ENCODE measurements around the gene ZNF746.
"Not testable (repeated sequence)": the region's sequence is repeated elsewhere in the genome, so short reads cannot be mapped to it uniquely, and the experiment has no call there.

ZNF746 gene

DNA sequence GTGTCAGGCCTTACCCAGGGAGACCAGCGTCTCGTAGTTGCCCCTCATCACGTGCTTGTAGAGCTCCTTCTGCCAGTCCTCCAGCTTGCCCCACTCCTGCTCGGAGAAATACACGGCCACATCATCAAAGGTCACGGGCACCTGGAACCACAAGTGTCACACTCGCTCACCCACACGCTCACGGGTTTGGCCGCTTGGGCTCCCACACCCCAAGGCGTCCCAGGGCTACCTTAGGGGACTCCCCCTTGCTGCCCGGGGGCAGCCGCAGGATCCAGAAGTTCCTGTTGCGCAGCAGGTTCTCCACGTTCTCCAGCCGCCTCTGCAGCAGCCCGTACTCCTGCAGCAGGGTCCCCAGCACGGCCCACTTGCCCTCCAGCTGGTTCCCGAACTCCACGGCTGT, 3.6 kb downstream of the ZNF746 start:
- H3K23ac ChIP-seq (ENCODE audit: low read length in 2 of 2); H2AK5ac ChIP-seq (ENCODE audit: low read length, severe bottlenecking); H4K8ac ChIP-seq (ENCODE audit: low read length); H3K27me3 ChIP-seq (ENCODE audit: control insufficient read depth in 1 of 2, insufficient read depth in 1 of 2, low read length in 2 of 2); H3K4me3 ChIP-seq (ENCODE audit: insufficient read depth in 1 of 2, low read depth in 1 of 2, low read length in 2 of 2); H3K4me2 ChIP-seq (ENCODE audit: low read length, poor library complexity, severe bottlenecking); H2BK5ac ChIP-seq (ENCODE audit: low read depth, low read length, poor library complexity, severe bottlenecking); H3K18ac ChIP-seq (ENCODE audit: low read depth in 1 of 2, low read length in 2 of 2); H3K4ac ChIP-seq (ENCODE audit: low read depth in 1 of 2, low read length in 2 of 2); H2BK15ac ChIP-seq (ENCODE audit: low read depth, poor library complexity, severe bottlenecking); H2BK120ac ChIP-seq (ENCODE audit: low read depth, low read length); H2AFZ ChIP-seq (ENCODE audit: low read depth, low read length); DNase-seq; H2BK12ac ChIP-seq (ENCODE audit: low read length in 2 of 2); H3K14ac ChIP-seq (ENCODE audit: low read length in 2 of 2); H3K4me1 ChIP-seq (ENCODE audit: control insufficient read depth, insufficient read depth, low read depth, low read length); H4K91ac ChIP-seq (ENCODE audit: low read length); H3K9ac ChIP-seq (ENCODE audit: low read length); H3K9me3 ChIP-seq (ENCODE audit: control insufficient read depth, low read length); H3K27ac ChIP-seq (ENCODE audit: low read length, poor library complexity, severe bottlenecking): not testable (repeated sequence)
- 98% methylated on average over 18 of the region's 20 CpGs for WGBS
- Histone ChIP-seq H3K79me1 (replicated peaks; ENCODE audit: low read length, poor library complexity, severe bottlenecking) (peaks cover 33% of the 10 kb centered on the region), H3K36me3 (ENCODE audit: control insufficient read depth in 1 of 2, insufficient read depth in 2 of 2, low read depth in 1 of 2, low read length in 2 of 2) (peaks cover 44 to 50% of the 10 kb centered on the region in 2 experiments)

GRCh38 chr7:149493366-149493765, 4.2 kb downstream of the ZNF746 start:
- Histone ChIP-seq H2BK12ac (ENCODE audit: low read length in 2 of 2) (no peak overlapping the region), H3K36me3 (ENCODE audit: control insufficient read depth in 1 of 2, insufficient read depth in 2 of 2, low read depth in 1 of 2, low read length in 2 of 2) (peaks cover 48 to 57% of the 10 kb centered on the region in 2 experiments), H4K8ac (ENCODE audit: low read length) (no peak overlapping the region), H4K91ac (ENCODE audit: low read length) (no peak overlapping the region), H3K14ac (ENCODE audit: low read length in 2 of 2) (no peak overlapping the region), H3K27ac (ENCODE audit: low read length, poor library complexity, severe bottlenecking) (no peak overlapping the region), H3K4me1 (ENCODE audit: control insufficient read depth, insufficient read depth, low read depth, low read length) (peaks cover 7% of the 10 kb centered on the region), H3K4me2 (ENCODE audit: low read length, poor library complexity, severe bottlenecking) (no peak overlapping the region), H3K9ac (ENCODE audit: low read length) (no peak overlapping the region), H3K27me3 (ENCODE audit: control insufficient read depth in 1 of 2, insufficient read depth in 1 of 2, low read length in 2 of 2) (no peaks in the 10 kb centered on the region), H2BK5ac (ENCODE audit: low read depth, low read length, poor library complexity, severe bottlenecking) (no peak overlapping the region), H3K23ac (ENCODE audit: low read length in 2 of 2) (no peak overlapping the region), H3K4ac (ENCODE audit: low read depth in 1 of 2, low read length in 2 of 2) (no peak overlapping the region), H2BK15ac (ENCODE audit: low read depth, poor library complexity, severe bottlenecking) (no peak overlapping the region), H3K4me3 (ENCODE audit: insufficient read depth in 1 of 2, low read depth in 1 of 2, low read length in 2 of 2) (no peak overlapping the region), H3K9me3 (ENCODE audit: control insufficient read depth, low read length) (no peaks in the 10 kb centered on the region), H2BK120ac (ENCODE audit: low read depth, low read length) (no peak overlapping the region), H3K79me1 (replicated peaks; ENCODE audit: low read length, poor library complexity, severe bottlenecking) (peaks cover 36% of the 10 kb centered on the region), H2AFZ (ENCODE audit: low read depth, low read length) (no peak overlapping the region), H2AK5ac (ENCODE audit: low read length, severe bottlenecking) (no peak overlapping the region), H3K18ac (ENCODE audit: low read depth in 1 of 2, low read length in 2 of 2) (no peak overlapping the region)
- 96% methylated on average over 9 of the region's 9 CpGs for WGBS
- no peak for DNase-seq

DNA sequence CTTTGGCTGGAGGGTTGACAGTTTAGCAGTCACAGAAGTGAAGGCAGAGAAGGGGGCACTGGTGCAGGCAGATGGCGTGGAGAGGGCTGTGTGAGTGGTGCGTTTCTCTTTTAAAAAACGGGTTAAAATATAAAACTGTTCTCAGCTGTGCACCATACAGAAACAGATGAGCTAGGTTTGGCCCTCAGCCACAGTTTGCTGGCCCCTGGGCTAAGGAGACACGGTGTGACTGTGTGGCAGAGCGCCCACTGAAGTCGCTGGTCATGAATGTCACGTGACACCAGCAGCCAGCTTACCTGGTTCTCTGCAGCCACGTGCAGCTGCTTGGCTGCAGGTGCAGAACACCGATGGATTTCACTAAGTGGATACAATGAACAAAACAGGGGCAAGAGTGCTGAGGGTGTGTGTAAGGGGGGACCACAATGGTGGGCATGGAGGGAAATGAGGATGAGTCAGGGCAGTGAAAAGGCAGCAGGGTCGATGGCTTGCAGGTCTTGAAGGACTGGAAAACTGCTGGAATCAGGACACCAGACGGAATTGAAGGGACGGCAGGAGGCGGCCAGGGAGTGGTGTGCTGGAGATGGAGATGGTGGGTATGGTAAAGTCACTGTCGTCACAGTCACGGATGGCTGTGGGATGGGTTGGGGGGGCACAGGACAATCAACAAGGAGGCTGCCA, 7.4 kb downstream of the ZNF746 start:
- Histone ChIP-seq H3K4me3 (ENCODE audit: insufficient read depth in 1 of 2, low read depth in 1 of 2, low read length in 2 of 2) (no peak overlapping the region), H4K91ac (ENCODE audit: low read length) (no peak overlapping the region), H3K27me3 (ENCODE audit: control insufficient read depth in 1 of 2, insufficient read depth in 1 of 2, low read length in 2 of 2) (no peaks in the 10 kb centered on the region), H3K4me1 (ENCODE audit: control insufficient read depth, insufficient read depth, low read depth, low read length) (peaks cover 2% of the 10 kb centered on the region), H4K8ac (ENCODE audit: low read length) (no peak overlapping the region), H2BK120ac (ENCODE audit: low read depth, low read length) (no peak overlapping the region), H3K27ac (ENCODE audit: low read length, poor library complexity, severe bottlenecking) (no peak overlapping the region), H2AFZ (ENCODE audit: low read depth, low read length) (no peak overlapping the region), H2AK5ac (ENCODE audit: low read length, severe bottlenecking) (no peak overlapping the region), H3K9ac (ENCODE audit: low read length) (no peak overlapping the region), H2BK12ac (ENCODE audit: low read length in 2 of 2) (no peak overlapping the region), H3K18ac (ENCODE audit: low read depth in 1 of 2, low read length in 2 of 2) (no peak overlapping the region), H3K9me3 (ENCODE audit: control insufficient read depth, low read length) (no peaks in the 10 kb centered on the region), H3K14ac (ENCODE audit: low read length in 2 of 2) (no peak overlapping the region), H3K36me3 (ENCODE audit: control insufficient read depth in 1 of 2, insufficient read depth in 2 of 2, low read depth in 1 of 2, low read length in 2 of 2) (peaks cover 54 to 87% of the 10 kb centered on the region in 2 experiments), H3K23ac (ENCODE audit: low read length in 2 of 2) (no peak overlapping the region), H3K4ac (ENCODE audit: low read depth in 1 of 2, low read length in 2 of 2) (no peak overlapping the region), H2BK15ac (ENCODE audit: low read depth, poor library complexity, severe bottlenecking) (no peak overlapping the region), H2BK5ac (ENCODE audit: low read depth, low read length, poor library complexity, severe bottlenecking) (no peak overlapping the region), H3K79me1 (replicated peaks; ENCODE audit: low read length, poor library complexity, severe bottlenecking) (peaks cover 46% of the 10 kb centered on the region), H3K4me2 (ENCODE audit: low read length, poor library complexity, severe bottlenecking) (no peak overlapping the region)
- whole genome bisulfite sequencing: 97% methylated on average over 15 of the region's 15 CpGs
- DNase-seq: no peak

DNA sequence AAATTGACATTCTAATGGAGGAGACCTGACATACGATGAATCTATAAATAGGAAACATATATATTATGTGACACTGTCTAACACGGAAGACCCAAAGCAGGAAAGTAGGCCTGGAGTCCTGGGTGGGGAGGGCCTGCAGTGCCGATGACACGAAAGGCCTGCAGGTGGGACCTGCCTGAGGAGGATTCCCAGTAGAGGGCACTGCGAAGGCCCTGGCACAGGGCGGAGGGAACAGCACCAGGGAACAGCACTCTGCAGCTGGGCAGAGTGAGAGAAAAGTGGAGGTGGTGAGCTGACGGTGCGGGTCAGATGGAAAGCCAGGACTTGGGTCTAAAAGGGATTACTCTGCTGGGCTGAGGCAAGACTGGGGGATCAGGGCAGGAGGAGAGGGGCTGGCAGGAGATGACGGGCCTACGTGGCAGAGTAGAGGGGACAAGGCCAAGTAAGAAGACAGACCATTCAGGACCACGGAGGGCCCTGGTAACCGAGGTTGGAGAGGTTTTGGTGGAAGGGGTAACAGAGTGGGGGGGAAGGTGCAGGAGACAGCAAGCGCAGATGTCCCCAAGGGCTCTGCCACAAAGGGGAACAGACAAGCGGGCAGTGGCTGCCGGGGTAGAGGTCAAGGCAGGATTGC, 8.1 kb downstream of the ZNF746 start:
- Histone ChIP-seq H2BK120ac (ENCODE audit: low read depth, low read length) (no peak overlapping the region), H3K4me3 (ENCODE audit: insufficient read depth in 1 of 2, low read depth in 1 of 2, low read length in 2 of 2) (no peak overlapping the region), H3K9me3 (ENCODE audit: control insufficient read depth, low read length) (no peaks in the 10 kb centered on the region), H2BK5ac (ENCODE audit: low read depth, low read length, poor library complexity, severe bottlenecking) (no peak overlapping the region), H3K27me3 (ENCODE audit: control insufficient read depth in 1 of 2, insufficient read depth in 1 of 2, low read length in 2 of 2) (no peaks in the 10 kb centered on the region), H2BK15ac (ENCODE audit: low read depth, poor library complexity, severe bottlenecking) (no peak overlapping the region), H3K23ac (ENCODE audit: low read length in 2 of 2) (no peak overlapping the region), H2AK5ac (ENCODE audit: low read length, severe bottlenecking) (no peak overlapping the region), H4K91ac (ENCODE audit: low read length) (no peak overlapping the region), H3K14ac (ENCODE audit: low read length in 2 of 2) (no peak overlapping the region), H2BK12ac (ENCODE audit: low read length in 2 of 2) (no peak overlapping the region), H3K4ac (ENCODE audit: low read depth in 1 of 2, low read length in 2 of 2) (no peak overlapping the region), H3K27ac (ENCODE audit: low read length, poor library complexity, severe bottlenecking) (no peak overlapping the region), H3K4me1 (ENCODE audit: control insufficient read depth, insufficient read depth, low read depth, low read length) (no peaks in the 10 kb centered on the region), H2AFZ (ENCODE audit: low read depth, low read length) (no peak overlapping the region), H3K18ac (ENCODE audit: low read depth in 1 of 2, low read length in 2 of 2) (no peak overlapping the region), H4K8ac (ENCODE audit: low read length) (no peak overlapping the region), H3K4me2 (ENCODE audit: low read length, poor library complexity, severe bottlenecking) (no peak overlapping the region), H3K9ac (ENCODE audit: low read length) (no peak overlapping the region), H3K36me3 (ENCODE audit: control insufficient read depth in 1 of 2, insufficient read depth in 2 of 2, low read depth in 1 of 2, low read length in 2 of 2) (peaks cover 54 to 94% of the 10 kb centered on the region in 2 experiments), H3K79me1 (replicated peaks; ENCODE audit: low read length, poor library complexity, severe bottlenecking) (peaks cover 47% of the 10 kb centered on the region)
- DNase-seq: no peak
- 95% methylated on average over 14 of the region's 15 CpGs for WGBS

All from mesenchymal stem cell (in vitro differentiated cells and primary cell).